Ovary (tissue), 9 donors: ENCODE results near the gene TXN2. TPM values are rescaled to one million over a fixed set of nuclear protein-coding genes. Genes with fewer than 3 reads are reported as not detected.

Experiments used
- DNase-seq, 5 donors: peaks; one replicate each; pipeline ENCODE4 v3.0.0-alpha.2; 2019 to 2020
- H3K27ac ChIP-seq, 2 donors: fragments of 200-600 bp; one replicate each; pipeline versions ENCODE4 v1.5.1 to v1.8.0; 2019 to 2022
- H3K27me3 ChIP-seq: fragments of 200-600 bp; one replicate; pipeline ENCODE4 v1.8.0; 2022
- H3K36me3 ChIP-seq: fragments of 200-600 bp; sonication (generic); one replicate; pipeline ENCODE4 v1.5.1; 2019
- H3K4me1 ChIP-seq: one replicate; pipeline ENCODE4 v1.8.1; 2013; ENCODE audit warnings: mild to moderate bottlenecking, moderate library complexity; ENCODE audit not compliant: insufficient read depth
- H3K4me3 ChIP-seq: fragments of 200-600 bp; sonication (generic); one replicate; pipeline ENCODE4 v1.5.1; 2017
- H3K9me3 ChIP-seq, 2 donors: fragments of 200-600 bp in 1 of 2; sonication (generic) in 1 of 2; one replicate each; pipeline versions ENCODE4 v1.5.1 to v1.8.1; 2013 to 2019; ENCODE audit warnings: mild to moderate bottlenecking in 1 of 2, moderate library complexity in 1 of 2
- EP300 ChIP-seq: sonication (generic); formaldehyde crosslinking; IDR thresholded peaks from one replicate; pipeline ENCODE4 v1.6.1; 2017; ENCODE audit warnings: antibody characterized with exemption
- POLR2A ChIP-seq: fragments of 450-650 bp; IDR thresholded peaks from one replicate; pipeline ENCODE4 v1.6.1; 2017; ENCODE audit warnings: antibody characterized with exemption, mild to moderate bottlenecking, moderate library complexity
- WGBS, 3 donors: extraction: QIAGEN DNeasy Blood & Tissue Kit in 1 of 3; methylation state at CpG; one replicate each; pipeline versions ENCODE4 v1.1.5 to v1.1.7; 2013 to 2017; 5-methylcytosine and 5-hydroxymethylcytosine counted together
- intact Hi-C, 4 donors: fragments of 100-400 bp; cut with DNase I; formaldehyde crosslinking; loops; one replicate each; pipeline versions ENCODE4 v1.11.0 to v1.15.1; 2022 to 2023
- polyA plus RNA-seq, 2 donors: library from polyadenylated mRNA; stranded (reverse); fragments of 200-250 nt in 1 of 2; fragments of 350-450 nt in 1 of 2; fragmentation: Illumina TruSeq in 1 of 2; extraction: RNeasy Lipid Tissue Mini Kit (QIAGEN cat#74804) in 1 of 2; gene quantifications; one replicate each; pipeline ENCODE4 v1.2.3, GENCODE V29; 2013 to 2014
- total RNA-seq, 7 donors: library from RNA; depleted of rRNA in 2 of 7; stranded (reverse); fragments of >200 nt in 2 of 7; fragmentation: NEBNext Ultra II Directional in 3 of 7; extraction: Animal tissue kit (Norgen Biotek cat#: 25700) in 3 of 7; gene quantifications; one replicate each; pipeline versions ENCODE4 v1.1.0 to v1.2.4, GENCODE V29; 2016 to 2023
- TF ChIP-seq, protein P1 (sequence below), 3 donors: fragments of 450-650 bp in 2 of 3; fragments of 200-600 bp in 1 of 3; IDR thresholded peaks; one replicate each; pipeline versions ENCODE4 v1.5.1 to v1.8.0; 2016 to 2022; ENCODE audit warnings: antibody characterized with exemption in 3 of 3, mild to moderate bottlenecking in 1 of 3
- donor health status: DM: no; HTN: no; CAD: no; lungs with moderate emphysema.
- donor health status: DM: no; HTN: no; CAD: no.
- donor health status: Bipolar disorder and iron deficiency.
- donor health status: DM: yes; HTN: yes; CAD: no.
- donor health status: DM: no; HTN: no; CAD: no.
- donor health status: DM: yes; HTN: yes; CAD: no.

Gene TXN2
- total and polyA plus RNA-seq, 9 donors: 60.9 to 118 (median 80.8) TPM

DNA sequence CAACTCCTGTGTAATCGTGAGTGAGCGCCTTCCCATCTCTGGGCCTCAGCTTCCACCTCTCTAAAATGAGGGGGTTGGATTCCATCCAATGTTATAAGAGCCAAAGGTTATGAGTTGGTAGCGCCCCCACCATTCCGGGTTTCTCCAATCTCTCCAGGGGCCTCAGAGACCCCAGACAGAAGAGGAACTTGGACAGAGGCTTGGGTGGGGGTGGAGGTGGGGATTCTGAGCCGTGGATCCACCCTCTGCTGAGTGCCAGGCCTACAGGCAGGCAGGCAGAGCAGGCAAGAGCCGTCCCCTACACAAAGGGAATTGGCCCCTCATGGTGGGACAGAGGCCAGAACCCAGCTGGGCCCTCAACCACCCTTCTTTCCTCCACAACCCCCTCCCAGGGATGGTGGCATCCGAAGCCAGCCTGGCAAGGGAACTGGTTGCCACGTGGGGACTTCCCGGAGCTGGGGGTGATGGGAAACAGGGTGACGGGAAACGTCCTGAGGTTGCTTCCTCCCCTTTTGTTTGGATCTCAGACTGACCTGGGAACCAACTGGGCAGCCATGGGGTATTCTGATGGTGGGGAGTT, 31.8 kb downstream of the TXN2 start:
- Histone ChIP-seq H3K9me3 (no peaks in the 10 kb centered on the region), H3K4me1 (peaks cover 5% of the 10 kb centered on the region), H3K27me3 (no peaks in the 10 kb centered on the region), H3K36me3 (no peaks in the 10 kb centered on the region), H3K4me3 (no peak overlapping the region), H3K27ac (no peak overlapping the region)
- 74 to 83% (median 78%) methylated on average over 11 of the region's 11 CpGs for WGBS, 3 donors
- TF ChIP-seq, protein P1, sequence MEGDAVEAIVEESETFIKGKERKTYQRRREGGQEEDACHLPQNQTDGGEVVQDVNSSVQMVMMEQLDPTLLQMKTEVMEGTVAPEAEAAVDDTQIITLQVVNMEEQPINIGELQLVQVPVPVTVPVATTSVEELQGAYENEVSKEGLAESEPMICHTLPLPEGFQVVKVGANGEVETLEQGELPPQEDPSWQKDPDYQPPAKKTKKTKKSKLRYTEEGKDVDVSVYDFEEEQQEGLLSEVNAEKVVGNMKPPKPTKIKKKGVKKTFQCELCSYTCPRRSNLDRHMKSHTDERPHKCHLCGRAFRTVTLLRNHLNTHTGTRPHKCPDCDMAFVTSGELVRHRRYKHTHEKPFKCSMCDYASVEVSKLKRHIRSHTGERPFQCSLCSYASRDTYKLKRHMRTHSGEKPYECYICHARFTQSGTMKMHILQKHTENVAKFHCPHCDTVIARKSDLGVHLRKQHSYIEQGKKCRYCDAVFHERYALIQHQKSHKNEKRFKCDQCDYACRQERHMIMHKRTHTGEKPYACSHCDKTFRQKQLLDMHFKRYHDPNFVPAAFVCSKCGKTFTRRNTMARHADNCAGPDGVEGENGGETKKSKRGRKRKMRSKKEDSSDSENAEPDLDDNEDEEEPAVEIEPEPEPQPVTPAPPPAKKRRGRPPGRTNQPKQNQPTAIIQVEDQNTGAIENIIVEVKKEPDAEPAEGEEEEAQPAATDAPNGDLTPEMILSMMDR (IDR thresholded peaks at IDR 0.05): no peak
- TF ChIP-seq EP300: no peak
- no peak for TF ChIP-seq POLR2A
- DNase-seq: no peak
- intact Hi-C loops: loop anchor here in 2 of 4 donors (10.0 kb wide), 2 partner anchors 65 to 95 kb away; partner anchors contain the start of gene MYH9 (in 1 of the 2)

DNA sequence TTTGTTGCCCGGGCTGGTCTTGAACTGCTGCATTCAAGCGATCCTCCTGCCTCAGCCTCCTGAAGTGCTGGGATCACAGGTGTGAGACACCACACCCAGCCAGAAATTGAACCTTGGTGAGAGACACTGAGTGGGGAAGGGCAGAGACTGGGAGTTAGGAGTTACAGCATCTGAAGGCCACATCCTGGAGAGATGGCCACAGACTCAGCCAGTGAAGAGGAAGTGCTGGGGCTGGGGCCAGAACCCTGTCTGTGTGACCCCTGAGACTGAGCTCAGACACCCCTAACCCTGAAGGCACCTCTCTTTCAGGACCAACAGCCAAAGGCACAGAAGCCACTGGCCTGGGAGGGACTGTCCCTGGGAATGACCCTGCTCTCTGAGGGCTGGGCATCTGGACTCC, 33.8 kb downstream of the TXN2 start:
- DNase-seq: no peak
- TF ChIP-seq POLR2A (no peak), EP300 (no peak)
- TF ChIP-seq, protein P1 (IDR thresholded peaks at IDR 0.05): no peak
- Histone ChIP-seq H3K27me3 (no peaks in the 10 kb centered on the region), H3K4me1 (peaks cover 6% of the 10 kb centered on the region), H3K4me3 (no peak overlapping the region), H3K27ac (no peak overlapping the region), H3K36me3 (no peaks in the 10 kb centered on the region), H3K9me3 (no peaks in the 10 kb centered on the region)
- intact Hi-C loops: no loop called here
- WGBS, 3 donors: 96 to 100% (median 100%) methylated on average over 2 of the region's 2 CpGs

DNA sequence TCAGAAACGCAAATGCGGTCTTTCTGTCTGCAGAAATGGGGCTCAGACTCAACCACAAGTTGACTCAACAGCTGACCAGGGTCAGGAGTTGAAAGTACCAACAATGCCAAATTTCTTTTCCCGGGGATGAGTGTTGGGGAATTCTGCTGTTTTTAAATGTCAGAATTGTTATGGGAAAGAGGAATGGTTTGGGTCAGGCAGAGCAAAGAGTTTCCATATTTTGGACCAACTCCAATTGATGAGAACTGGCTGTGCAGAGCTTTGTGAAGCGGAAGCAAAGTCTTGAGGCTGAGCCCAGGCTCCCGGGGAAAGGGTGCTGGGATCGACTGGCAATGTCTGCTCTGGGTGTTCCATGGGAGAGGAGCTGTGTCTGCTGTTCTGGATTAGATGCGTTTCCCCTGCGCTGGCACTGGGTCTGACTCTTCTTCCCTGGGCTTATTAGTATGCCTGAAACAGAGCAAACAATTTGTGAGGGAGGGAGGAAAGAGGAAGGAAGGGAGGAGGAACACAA, 36.2 kb downstream of the TXN2 start:
- H3K36me3 ChIP-seq: no peaks in the 10 kb centered on the region
- peak overlapping the region in 1 of 2 donors; percentile 47 for H3K27ac ChIP-seq
- WGBS, 3 donors: 12 to 17% (median 12%) methylated on average over 8 of the region's 8 CpGs
- no peaks in the 10 kb centered on the region for H3K9me3 ChIP-seq
- intact Hi-C loops: no loop called here
- peaks cover 9% of the 10 kb centered on the region for H3K4me1 ChIP-seq
- no peaks in the 10 kb centered on the region for H3K27me3 ChIP-seq
- DNase-seq: peak; percentile 72 to 82 (median 77)
- TF ChIP-seq, protein P1 (IDR thresholded peaks at IDR 0.05): no peak
- TF ChIP-seq EP300: no peak
- no peak for TF ChIP-seq POLR2A
- H3K4me3 ChIP-seq: no peak overlapping the region

DNA sequence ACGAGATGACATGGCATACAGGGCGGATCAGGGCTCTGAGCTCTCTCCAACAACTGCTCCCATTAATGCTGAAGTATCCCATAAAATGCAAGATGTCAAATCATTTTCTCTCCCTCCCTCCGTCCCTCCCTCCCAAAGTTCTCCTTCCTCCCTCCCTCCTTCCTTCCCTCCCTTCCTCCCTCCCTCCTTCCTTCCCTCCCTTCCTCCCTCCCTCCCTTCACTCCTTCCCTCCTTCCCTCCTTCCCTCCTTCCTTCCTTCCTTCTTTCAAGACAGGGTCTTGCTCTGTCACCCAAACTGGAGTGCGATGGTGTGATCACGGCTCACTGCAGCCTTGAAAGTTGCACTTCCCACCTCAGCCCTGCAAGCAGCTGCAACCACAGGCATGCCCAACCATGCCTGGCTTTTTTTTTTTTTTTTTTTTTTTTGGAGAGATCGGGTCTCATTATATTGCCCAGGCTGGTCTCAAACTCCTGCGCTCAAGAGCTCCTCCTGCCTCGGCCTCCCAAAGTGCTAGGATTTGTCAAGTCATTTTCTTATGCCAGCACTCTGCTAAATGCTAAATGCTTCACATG, 38.2 kb downstream of the TXN2 start:
- intact Hi-C loops: no loop called here
- H3K27me3 ChIP-seq: no peaks in the 10 kb centered on the region
- peaks cover 17% of the 10 kb centered on the region for H3K4me1 ChIP-seq
- no peaks in the 10 kb centered on the region for H3K9me3 ChIP-seq
- DNase-seq: no peak
- 69 to 79% (median 75%) methylated on average over 8 of the region's 8 CpGs for WGBS, 3 donors
- H3K27ac ChIP-seq: no peak overlapping the region
- H3K4me3 ChIP-seq: no peak overlapping the region
- H3K36me3 ChIP-seq: no peaks in the 10 kb centered on the region
- TF ChIP-seq POLR2A: no peak
- TF ChIP-seq EP300: no peak
- TF ChIP-seq, protein P1 (IDR thresholded peaks at IDR 0.05): no peak
